ENCODE results near the gene SLC25A34.

GRCh38 chr1:15749399-15750291, 13.6 kb downstream of the SLC25A34 start:
- TF ChIP-seq POLR2A (IDR thresholded peaks at IDR 0.05; ENCODE audit: borderline replicate concordance, extremely low read depth, insufficient read depth, insufficient read length): no peak
- TF ChIP-seq CTCF (IDR thresholded peaks at IDR 0.05 in 2 of 3, conservative IDR thresholded peaks at IDR 0.05 in 1 of 3; ENCODE audit: borderline replicate concordance in 1 of 3, insufficient read depth in 1 of 3, low read depth in 2 of 3, low read length in 2 of 3): no peak
- TF ChIP-seq MAX (IDR thresholded peaks at IDR 0.05): no peak
- TF ChIP-seq ZBTB33 (IDR thresholded peaks at IDR 0.05; ENCODE audit: extremely low read depth, insufficient replicate concordance, low read length): no peak
- TF ChIP-seq ZFX (IDR thresholded peaks at IDR 0.05): no peak
- TF ChIP-seq CEBPB (IDR thresholded peaks at IDR 0.05; ENCODE audit: low read depth): no peak
- no peak for TF ChIP-seq TCF7L2 (IDR thresholded peaks at IDR 0.05; ENCODE audit: borderline replicate concordance, extremely low read depth, insufficient read depth, insufficient read length)
- no peak for TF ChIP-seq REST (IDR thresholded peaks at IDR 0.05; ENCODE audit: low read depth)

Measured in HCT116 (cell line).